GM13977 (cell line): Measurements from ENCODE around the gene TPST2.

Experiments used
- DNase-seq: peaks from one replicate; pipeline ENCODE4 v3.0.0; 2012; ENCODE audit warnings: low spot score
- CTCF ChIP-seq: IDR thresholded peaks from 2 replicates; pipeline ENCODE4 v1.5.1; 2012; ENCODE audit warnings: mild to moderate bottlenecking, control low read depth; ENCODE audit not compliant: insufficient read depth; ENCODE audit errors: extremely low read depth, missing control alignments
- in situ Hi-C: fragments of 300-500 bp; cut with MboI; formaldehyde crosslinking; loops from one replicate; pipeline ENCODE4 v1.12.0; 2022; ENCODE audit warnings: low sequenced_read_pairs, low pct_unique_long_range_greater_than_20kb, mixed read lengths, inconsistent platforms; ENCODE audit not compliant: unreplicated experiment

The TPST2 gene

GRCh38 chr22:26561756-26562417 is 28.0 kb downstream of the TPST2 start:
- DNase-seq: no peak
- in situ Hi-C loops: no loop called here
- TF ChIP-seq CTCF: no peak

- in situ Hi-C loops: no loop called here
- DNase-seq: no peak
- TF ChIP-seq CTCF: no peak
Observed at GRCh38 chr22:26559961-26560575, 29.9 kb downstream of the TPST2 start.

GRCh38 chr22:26558248-26558895 is 31.6 kb downstream of the TPST2 start:
- DNase-seq: no peak
- in situ Hi-C loops: no loop called here
- no peak for TF ChIP-seq CTCF

GRCh38 chr22:26556904-26557303 is 33.0 kb downstream of the TPST2 start:
- in situ Hi-C loops: no loop called here
- TF ChIP-seq CTCF: no peak

GRCh38 chr22:26555478-26555877 is 34.5 kb downstream of the TPST2 start:
- in situ Hi-C loops: no loop called here
- DNase-seq: no peak
- no peak for TF ChIP-seq CTCF

More at GRCh38 chr22:26556904-26557303, 33.0 kb downstream of the TPST2 start:
- no peak for DNase-seq

- in situ Hi-C loops: no loop called here
Observed at GRCh38 chr22:26554956-26555355, 35.0 kb downstream of the TPST2 start.

More at GRCh38 chr22:26554956-26555355, 35.0 kb downstream of the TPST2 start:
- TF ChIP-seq CTCF: no peak
- DNase-seq: no peak
